Measurements from ENCODE around the gene PSTK. TPM values are rescaled to one million over a fixed set of nuclear protein-coding genes. Genes with fewer than 3 reads are reported as not detected.

The PSTK gene
- total and polyA plus RNA-seq, 9 of the 15 experiments (the other 6 are each of a cell fraction or from before 2014, with no cell fraction given): 13.2 to 49.7 (median 18.9) TPM

DNA sequence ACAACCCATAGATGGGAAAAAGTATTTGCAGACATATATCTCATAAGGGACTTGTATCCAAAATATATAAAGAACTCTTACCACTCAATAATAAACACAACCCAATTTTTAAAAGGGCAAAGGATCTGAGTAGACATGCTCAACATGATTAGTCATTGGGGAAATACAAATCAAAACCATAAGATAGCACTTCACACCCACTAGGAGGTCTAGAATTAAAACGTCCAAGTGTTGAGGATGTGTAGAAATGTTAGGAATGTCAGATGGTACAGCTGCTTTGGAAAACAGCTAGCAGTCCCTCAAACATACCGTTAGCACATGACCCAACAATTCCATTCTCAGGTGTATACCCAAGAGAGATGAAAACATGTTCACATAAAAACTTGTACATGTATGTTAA lies 8.3 kb downstream of the PSTK start (continued):
- TF ChIP-seq, protein P1, sequence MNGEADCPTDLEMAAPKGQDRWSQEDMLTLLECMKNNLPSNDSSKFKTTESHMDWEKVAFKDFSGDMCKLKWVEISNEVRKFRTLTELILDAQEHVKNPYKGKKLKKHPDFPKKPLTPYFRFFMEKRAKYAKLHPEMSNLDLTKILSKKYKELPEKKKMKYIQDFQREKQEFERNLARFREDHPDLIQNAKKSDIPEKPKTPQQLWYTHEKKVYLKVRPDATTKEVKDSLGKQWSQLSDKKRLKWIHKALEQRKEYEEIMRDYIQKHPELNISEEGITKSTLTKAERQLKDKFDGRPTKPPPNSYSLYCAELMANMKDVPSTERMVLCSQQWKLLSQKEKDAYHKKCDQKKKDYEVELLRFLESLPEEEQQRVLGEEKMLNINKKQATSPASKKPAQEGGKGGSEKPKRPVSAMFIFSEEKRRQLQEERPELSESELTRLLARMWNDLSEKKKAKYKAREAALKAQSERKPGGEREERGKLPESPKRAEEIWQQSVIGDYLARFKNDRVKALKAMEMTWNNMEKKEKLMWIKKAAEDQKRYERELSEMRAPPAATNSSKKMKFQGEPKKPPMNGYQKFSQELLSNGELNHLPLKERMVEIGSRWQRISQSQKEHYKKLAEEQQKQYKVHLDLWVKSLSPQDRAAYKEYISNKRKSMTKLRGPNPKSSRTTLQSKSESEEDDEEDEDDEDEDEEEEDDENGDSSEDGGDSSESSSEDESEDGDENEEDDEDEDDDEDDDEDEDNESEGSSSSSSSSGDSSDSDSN (IDR thresholded peaks at IDR 0.05; ENCODE audit: borderline replicate concordance in 1 of 2, low read depth in 2 of 2, low read length in 2 of 2): no peak
- TF ChIP-seq, protein P2, sequence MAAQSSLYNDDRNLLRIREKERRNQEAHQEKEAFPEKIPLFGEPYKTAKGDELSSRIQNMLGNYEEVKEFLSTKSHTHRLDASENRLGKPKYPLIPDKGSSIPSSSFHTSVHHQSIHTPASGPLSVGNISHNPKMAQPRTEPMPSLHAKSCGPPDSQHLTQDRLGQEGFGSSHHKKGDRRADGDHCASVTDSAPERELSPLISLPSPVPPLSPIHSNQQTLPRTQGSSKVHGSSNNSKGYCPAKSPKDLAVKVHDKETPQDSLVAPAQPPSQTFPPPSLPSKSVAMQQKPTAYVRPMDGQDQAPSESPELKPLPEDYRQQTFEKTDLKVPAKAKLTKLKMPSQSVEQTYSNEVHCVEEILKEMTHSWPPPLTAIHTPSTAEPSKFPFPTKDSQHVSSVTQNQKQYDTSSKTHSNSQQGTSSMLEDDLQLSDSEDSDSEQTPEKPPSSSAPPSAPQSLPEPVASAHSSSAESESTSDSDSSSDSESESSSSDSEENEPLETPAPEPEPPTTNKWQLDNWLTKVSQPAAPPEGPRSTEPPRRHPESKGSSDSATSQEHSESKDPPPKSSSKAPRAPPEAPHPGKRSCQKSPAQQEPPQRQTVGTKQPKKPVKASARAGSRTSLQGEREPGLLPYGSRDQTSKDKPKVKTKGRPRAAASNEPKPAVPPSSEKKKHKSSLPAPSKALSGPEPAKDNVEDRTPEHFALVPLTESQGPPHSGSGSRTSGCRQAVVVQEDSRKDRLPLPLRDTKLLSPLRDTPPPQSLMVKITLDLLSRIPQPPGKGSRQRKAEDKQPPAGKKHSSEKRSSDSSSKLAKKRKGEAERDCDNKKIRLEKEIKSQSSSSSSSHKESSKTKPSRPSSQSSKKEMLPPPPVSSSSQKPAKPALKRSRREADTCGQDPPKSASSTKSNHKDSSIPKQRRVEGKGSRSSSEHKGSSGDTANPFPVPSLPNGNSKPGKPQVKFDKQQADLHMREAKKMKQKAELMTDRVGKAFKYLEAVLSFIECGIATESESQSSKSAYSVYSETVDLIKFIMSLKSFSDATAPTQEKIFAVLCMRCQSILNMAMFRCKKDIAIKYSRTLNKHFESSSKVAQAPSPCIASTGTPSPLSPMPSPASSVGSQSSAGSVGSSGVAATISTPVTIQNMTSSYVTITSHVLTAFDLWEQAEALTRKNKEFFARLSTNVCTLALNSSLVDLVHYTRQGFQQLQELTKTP (IDR thresholded peaks at IDR 0.05; ENCODE audit: low read depth in 1 of 2, partially characterized antibody in 2 of 2): no peak
- TF ChIP-seq MCM7 (IDR thresholded peaks at IDR 0.05) (no peak), CBFA2T3 (IDR thresholded peaks at IDR 0.05) (no peak), CBX2 (IDR thresholded peaks at IDR 0.05; ENCODE audit: insufficient read depth, low read length, poor library complexity, severe bottlenecking) (no peak)
- TF ChIP-seq, protein P3, sequence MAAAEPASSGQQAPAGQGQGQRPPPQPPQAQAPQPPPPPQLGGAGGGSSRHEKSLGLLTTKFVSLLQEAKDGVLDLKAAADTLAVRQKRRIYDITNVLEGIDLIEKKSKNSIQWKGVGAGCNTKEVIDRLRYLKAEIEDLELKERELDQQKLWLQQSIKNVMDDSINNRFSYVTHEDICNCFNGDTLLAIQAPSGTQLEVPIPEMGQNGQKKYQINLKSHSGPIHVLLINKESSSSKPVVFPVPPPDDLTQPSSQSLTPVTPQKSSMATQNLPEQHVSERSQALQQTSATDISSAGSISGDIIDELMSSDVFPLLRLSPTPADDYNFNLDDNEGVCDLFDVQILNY (CRISPR knock-in tag; IDR thresholded peaks at IDR 0.05): no peak

All from K562 (cell line).